T-helper 1 cell treated with Interleukin-12 subunit alpha and Interleukin-12 subunit beta and Interleukin-4 antibody, amounts not matched to agents 30 ng/mL and 1 ng/mL, for 36 hours (primary cell): ENCODE results near the gene PARP14. TPM values are rescaled to one million over a fixed set of nuclear protein-coding genes. Genes with fewer than 3 reads are reported as not detected.
"Not testable (repeated sequence)": the region's sequence is repeated elsewhere in the genome, so short reads cannot be mapped to it uniquely, and the experiment has no call there.

Source experiments
- intact Hi-C: fragments of 100-400 bp; cut with micrococcal nuclease; formaldehyde crosslinking; loops from one replicate; pipeline ENCODE4 v1.15.1; 2024
- total RNA-seq: library from RNA; stranded (reverse); gene quantifications from 2 replicates; pipeline ENCODE4 v1.2.3, GENCODE V29; 2022

PARP14 gene
- 148 and 152 TPM in 2 replicates for total RNA-seq

GRCh38 chr3:122680475-122681283 lies at the start of gene PARP14:
PARP14 (plus strand) TSS chr3:122680839; CDS start chr3:122680884, 45 bp downstream.
- intact Hi-C loops = loop anchor here (1.0 to 10.0 kb wide), 4 partner anchors 524 to 1134 kb away; partner anchors contain the start of genes EAF2, HCLS1, IQCB1 and SEC22A

DNA sequence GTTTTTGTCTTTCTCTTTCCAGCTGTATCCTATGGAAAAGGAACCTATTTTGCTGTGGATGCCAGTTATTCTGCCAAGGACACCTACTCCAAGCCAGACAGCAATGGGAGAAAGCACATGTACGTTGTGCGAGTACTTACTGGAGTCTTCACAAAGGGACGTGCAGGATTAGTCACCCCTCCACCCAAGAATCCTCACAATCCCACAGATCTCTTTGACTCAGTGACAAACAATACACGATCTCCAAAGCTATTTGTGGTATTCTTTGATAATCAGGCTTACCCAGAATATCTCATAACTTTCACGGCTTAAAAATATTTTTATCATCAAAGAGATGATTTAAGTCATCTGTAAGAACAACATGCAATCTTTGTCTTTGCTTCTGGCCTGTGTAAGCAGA lies 44.9 kb upstream of the PARP14 start:
- intact Hi-C loops = no loop called here

DNA sequence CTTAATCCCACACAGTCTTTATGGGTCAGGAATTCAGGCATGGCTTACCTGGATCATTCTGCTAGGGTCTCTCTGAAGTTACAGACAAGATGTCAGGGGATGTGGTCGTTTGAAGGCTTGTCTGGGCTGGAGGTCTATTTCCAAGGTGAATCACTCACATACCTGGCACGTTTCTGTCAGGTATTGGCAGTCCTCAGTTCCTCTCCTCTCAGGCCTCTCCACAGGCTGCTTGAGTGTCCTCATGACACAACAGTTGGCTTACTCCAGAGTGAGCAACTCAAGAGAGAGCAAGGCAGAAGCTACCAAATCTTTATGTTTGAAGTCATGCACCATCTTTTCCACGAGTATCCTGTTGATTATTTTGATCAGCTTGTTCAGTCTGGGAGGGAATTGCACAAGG lies 43.9 kb upstream of the PARP14 start:
- intact Hi-C loops = no loop called here

- intact Hi-C loops = no loop called here
These were observed 40.1 kb upstream of the PARP14 start for GRCh38 chr3:122640437-122640999.

DNA sequence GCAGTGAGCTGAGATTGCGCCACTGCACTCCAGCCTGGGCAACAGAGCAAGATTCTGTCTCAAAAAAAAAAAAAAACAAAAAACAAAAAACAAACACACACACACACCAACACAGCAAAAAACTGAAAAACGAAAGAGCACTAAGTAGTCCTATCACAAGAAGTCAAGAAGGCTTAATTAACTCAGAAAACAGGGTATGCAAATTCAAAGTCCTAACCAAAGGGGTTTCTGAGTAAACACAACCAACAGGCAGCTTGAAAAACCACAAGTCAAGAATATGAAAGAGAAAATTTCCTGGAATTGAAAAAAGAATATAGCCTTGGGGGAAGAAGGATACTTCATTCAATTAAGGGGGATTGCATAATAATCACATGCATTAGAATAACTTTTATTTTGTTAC lies 37.7 kb upstream of the PARP14 start:
- intact Hi-C loops = loop anchor here (1.0 to 2.0 kb wide), 4 partner anchors 26 to 78 kb away; partner anchors contain the start of genes DTX3L and PARP9

DNA sequence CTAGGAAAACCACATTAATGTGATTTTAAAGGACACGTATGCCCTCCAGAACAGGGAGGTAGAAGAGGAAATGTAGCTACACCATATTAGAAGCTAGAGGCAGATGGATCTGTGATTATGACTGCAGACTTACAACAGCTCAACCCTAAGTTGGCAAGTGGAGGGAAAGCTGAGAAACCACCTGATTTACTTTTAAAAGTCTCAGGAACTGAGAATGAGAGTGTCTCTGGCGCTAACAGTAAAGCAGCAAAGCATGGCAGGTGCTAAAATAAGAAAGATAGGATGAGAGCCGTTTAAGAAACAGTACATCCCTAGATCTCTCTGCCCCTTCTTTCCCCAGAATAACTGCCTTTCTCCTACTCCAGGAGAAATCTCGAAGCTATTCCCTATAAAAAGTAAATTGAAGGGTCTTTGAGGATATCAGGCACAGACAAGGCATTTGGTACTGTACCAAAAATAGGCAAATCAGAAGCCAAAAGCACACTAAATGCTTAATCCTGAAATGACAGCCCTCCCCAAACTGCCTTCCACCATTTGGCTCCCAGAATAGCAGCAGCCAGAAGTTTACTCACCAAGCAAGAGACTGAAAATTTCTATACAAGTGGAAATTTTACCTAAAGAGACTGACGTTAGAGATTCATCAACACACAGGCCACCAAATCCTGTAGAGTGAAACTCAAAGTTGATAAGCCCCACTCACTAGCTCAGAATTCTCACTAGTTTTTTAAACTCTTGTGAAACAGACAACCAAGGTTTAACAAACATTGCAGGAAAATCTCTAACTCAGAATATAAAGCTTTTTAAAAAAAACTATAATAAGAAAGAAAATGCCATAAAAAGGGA lies 34.3 kb upstream of the PARP14 start:
- intact Hi-C loops = no loop called here

DNA sequence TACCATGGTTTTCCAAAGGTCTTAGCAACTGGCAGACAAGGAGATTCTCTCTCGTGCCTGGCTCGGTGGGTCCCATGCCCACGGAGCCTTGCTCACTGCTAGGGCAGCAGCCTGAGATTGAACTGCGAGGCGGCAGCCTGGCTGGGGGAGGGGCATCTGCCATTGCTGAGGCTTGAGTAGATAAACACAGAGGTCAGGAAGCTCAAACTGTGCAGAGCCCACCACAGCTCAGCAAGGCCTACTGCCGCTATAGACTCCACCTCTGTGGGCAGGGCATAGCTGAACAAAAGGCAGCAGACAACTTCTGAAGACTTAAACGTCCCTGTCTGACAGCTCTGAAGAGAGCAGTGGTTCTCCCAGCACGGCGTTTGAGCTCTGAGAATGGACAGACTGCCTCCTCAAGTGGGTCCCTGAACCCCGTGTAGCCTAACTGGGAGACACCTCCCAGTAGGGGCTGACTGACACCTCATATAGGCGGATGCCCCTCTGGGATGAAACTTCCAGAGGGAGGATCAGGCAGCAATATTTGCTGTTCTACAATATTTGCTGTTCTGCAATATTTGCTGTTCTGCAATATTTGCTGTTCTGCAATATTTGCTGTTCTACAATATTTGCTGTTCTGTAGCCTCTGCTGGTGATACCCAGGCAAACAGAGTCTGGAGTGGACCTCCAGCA lies 29.3 kb upstream of the PARP14 start:
- intact Hi-C loops = not testable (repeated sequence)

- intact Hi-C loops = not testable (repeated sequence)
These were observed 28.7 kb upstream of the PARP14 start for GRCh38 chr3:122651962-122652361.

GRCh38 chr3:122658336-122658735 lies 22.3 kb upstream of the PARP14 start:
- intact Hi-C loops = not testable (repeated sequence)

DNA sequence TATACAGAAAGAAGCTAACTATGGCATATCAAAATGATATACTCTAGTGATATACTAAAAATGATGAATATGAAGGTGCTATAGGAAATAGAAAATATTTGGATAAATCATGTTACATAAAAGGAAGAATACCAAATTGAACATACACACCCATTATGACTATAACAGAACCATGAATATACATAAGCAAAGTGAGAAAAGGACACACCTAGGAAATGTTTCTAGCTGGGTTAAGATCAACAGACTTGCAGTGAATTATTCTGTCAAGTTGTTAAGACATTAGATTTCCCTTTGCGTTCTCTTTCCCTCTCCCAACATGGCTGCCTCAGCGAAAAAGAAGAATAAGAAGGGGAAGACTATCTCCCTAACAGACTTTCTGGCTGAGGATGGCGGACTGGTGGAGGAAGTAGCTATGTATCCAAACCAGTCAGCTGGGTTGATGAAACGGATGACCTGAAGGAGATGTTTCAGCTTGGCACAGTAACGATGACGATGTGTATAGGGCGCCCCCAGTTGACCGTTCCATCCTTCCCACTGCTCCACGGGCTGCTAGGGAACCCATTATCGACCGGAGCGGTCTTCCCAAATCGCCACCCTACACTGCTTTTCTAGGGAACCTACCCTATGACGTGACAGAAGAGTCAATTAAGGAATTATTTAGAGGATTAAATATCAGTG lies 20.2 kb upstream of the PARP14 start:
- intact Hi-C loops = no loop called here

GRCh38 chr3:122661633-122662032 lies 19.0 kb upstream of the PARP14 start:
- intact Hi-C loops = no loop called here

DNA sequence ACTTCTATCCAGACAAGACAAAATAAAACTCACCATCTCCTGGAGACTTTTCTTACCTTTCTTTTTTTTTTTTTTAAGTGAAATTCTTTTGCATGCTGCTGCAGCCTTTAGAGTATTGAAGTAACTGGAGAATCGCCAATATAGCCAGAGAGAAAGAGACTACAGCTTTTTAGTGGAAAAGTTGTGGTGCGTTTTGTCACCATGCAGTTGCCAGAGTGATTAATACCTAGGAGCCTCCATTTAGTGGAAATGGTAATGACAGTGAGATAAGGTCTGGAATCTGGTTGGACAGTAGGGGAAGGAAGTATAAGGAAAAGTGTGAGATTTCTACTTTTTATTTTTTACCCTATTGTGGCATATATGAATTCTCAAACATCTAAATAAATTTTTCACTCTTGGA lies 18.1 kb upstream of the PARP14 start:
- intact Hi-C loops = no loop called here

GRCh38 chr3:122665226-122665786 lies 15.3 kb upstream of the PARP14 start:
- intact Hi-C loops = no loop called here

- intact Hi-C loops = no loop called here
These were observed 14.8 kb upstream of the PARP14 start for GRCh38 chr3:122665881-122666280.

- intact Hi-C loops = loop anchor here (1.0 to 2.0 kb wide), 3 partner anchors 10 to 58 kb away; no protein-coding TSS in a partner anchor
These were observed 11.5 kb upstream of the PARP14 start for GRCh38 chr3:122668930-122669730.

DNA sequence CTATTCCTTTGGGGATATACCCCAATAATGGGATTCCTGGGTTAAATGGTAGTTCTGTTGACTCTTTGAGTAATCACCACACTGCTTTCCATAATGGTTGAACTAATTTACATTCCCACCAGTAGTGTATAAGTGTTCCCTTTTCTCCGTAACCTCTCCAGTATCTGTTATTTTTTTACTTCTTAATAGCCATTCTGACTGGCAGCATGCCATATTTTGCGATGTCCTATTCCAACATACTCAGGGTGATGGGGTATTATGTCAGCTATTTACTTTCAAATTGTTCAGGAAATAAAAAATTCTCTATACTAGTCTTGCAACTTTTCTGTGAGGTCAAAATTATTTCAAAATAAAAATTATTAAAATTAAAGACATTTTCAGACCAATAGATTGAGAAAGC lies 9.1 kb upstream of the PARP14 start:
- intact Hi-C loops = no loop called here

- intact Hi-C loops = no loop called here
These were observed 6.3 kb upstream of the PARP14 start for GRCh38 chr3:122674339-122674738.

DNA sequence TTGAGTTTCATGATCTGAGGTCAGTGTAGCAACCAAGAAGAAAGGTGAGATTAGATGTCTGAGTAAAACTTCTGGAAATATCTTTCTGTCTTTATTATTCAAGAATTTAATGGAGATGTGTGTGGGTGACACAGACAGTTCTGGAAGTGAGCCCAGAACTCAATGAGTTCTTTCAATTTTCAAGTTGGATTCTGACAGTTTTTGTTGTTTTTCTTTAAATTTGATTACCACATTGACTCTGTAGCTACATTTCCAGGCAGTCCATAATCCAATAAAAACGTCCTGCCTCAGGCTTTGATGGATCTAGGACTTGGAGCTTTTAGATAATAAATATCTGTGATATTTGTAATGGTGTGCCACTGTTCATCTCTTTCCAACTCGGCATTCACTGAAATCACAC lies 3.9 kb upstream of the PARP14 start:
- intact Hi-C loops = no loop called here

DNA sequence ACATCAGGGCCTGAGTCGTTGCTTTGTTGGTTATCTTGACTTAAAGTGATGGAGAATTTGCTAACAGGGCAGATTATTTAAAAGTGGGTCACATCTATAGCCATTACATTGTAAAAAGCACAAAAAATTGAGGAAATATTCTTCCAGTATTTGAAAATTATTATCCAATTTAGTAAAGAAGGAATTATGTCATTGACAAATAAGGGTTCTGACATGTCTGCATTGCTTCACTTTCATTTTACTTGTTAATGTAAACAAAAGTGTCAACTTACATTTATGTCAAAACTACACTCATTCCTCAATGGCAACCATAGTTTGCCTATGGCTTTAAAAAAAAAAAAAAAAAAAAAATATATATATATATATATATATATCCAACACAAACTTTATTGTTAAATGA lies 3.4 kb upstream of the PARP14 start:
- intact Hi-C loops = no loop called here

DNA sequence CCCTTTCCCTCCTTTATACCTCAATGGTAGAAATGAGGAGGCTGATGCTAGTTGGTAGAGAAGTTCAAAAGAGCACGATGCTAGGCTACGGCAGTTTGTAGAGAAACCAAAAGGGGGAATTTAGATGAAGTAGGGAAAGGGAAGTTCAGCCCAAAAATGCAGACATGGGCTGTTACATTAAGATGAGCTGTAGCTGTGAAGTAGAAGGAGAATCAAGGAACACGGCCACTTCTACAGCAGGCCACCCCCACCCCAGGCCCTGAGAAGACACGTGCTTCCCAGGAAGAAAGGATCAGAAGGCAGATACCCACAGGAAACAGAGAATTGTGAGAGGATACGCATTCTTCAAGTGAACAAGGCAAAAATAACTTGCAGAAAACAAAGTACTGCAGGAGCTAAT lies 2.1 kb upstream of the PARP14 start:
- intact Hi-C loops = no loop called here
